Activated naive CD8-positive, alpha-beta T cell treated with anti-CD3 and anti-CD28 coated beads, Interleukin-2, amount 50 U/mL, for 16 hours (primary cell): Measurements from ENCODE around the gene AP5Z1.

Experiments
- DNase-seq: peaks from one replicate; pipeline ENCODE4 v3.0.0-alpha.2; 2020; ENCODE audit warnings: low read depth, low spot score

Gene AP5Z1

DNA sequence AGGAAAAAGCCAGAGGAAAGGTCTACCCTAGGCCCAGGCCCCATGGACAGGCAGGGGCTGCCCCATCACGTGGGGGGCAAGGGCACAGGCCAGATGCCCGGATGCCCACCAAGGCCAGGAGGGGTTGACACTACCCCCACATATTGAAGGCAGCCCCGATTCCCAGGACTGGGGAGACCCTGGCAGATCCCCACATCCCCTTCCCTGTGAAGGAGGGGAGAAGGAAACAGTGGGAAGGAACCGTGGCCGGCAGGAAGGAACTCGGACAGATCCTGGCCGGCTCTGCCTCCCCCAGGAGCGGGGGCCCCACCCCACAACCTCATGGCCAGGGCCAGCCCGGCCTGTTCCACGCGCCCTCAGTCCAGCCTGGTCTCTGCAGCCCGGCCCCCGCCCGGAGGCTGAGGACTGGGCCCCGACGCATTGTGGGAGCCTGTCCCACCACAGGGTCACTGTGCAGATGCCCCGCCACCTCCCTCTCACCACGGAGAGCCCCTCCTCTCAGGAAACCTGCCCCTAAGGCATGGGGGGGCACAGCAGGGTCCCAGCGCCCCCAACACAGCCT lies 45.1 kb downstream of the AP5Z1 start:
- DNase-seq, result no peak

DNA sequence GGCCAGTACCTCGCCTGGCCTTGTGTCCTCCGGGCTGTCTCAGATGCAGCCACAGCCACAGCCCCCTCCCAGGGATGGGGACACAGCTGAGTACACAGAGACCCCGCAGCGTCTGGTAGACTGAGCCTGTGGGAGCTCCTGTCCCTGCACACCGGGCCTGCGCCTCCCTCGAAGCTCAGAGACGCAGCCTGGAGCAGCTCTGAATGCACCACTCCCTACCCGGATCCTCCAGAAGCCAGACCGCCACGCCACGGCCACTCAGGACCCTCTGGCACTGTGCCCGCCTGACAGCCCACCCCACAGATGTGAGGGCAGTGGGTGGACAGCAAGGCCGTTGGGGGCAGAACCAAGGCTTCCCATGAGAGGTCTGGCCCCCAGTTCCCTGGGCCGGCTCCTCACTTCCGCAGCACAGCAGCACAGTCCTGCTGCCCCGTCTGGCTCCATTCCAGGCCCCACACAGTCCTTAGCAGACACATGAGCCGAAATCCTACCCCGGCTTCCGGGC lies 45.6 kb downstream of the AP5Z1 start:
- DNase-seq, result no peak

DNA sequence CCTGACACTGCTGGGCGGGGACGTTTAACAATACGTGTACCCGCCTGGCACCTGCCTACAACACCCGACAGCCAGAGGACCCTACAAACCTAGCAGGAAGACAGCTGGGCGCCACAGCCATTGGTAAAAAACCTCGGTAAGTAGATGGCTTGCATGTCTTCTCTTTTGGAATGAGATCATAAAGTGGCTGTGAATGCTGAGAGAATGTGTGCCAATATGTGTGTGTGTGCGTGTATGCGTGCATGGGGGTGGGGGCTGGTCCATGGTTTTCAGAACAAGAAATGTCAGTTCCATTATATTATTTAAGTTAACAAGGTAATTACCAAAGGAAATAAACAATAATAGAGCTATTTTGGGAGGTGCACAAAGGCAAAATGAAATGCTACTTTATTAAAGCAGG lies 47.3 kb downstream of the AP5Z1 start:
- no peak for DNase-seq

DNA sequence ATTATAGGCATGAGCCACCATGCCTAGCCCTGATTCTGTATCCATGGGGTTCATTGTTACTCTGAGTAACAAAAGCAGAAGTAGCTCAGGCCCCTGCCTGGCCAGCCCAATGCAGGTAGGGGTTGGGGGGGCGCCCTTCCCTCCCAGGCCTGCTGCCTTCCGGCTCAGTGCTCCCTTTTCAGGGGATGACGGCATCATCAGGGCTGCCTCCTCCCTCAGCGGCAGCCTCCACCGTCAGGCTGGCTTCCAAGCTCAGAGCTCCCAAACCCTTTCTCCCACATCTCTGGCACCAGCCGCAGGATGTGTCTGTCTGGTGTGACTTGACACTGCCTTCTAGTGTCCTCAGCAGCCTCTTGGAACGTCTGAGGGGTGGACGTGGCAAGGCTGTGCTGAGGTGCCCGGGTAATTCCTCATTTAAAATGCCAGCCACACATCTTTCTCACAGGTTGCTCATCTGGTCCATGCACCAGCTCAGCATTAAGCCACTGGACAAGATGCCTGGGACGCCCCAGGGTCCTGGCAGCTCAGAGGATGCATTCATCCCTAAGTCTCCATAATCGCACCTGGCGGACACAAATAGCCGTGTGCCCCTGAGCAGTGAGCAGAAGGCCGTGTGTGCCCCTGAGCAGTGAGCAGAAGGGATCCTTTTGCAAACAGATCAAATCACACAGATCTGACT lies 48.2 kb downstream of the AP5Z1 start:
- no peak for DNase-seq

DNA sequence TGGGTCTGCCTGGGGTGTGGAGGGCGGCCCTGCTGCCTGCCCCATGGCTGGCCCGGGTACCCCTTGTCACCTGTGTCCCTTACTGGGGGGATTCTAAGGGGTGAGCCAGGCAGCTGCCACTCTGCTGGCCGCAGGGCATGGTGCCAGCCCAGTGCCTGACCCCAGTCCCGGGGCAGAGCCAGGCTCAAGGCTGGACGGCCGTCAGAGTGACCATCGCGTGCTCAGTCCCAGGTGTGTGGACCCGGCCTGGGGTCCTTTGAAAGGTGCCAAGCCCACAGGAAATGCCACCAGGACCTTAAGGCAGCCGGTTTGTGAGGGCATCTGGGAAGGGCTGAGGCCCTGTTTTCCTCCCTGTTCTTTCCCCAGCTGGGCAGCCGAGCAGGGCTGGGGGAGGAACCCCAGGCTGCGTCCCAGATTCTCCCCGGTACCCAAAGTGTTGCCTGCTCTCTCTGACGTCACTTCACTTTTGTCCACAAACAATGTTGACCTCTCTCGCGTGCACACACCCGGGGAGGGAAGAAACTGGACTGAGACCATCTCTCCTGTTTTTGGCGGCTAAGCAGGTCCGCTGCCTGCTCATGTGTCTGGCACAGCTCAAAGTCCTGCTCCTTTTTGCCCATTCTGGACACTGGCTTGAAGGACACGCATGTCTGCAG lies 48.8 kb downstream of the AP5Z1 start:
- no peak for DNase-seq

DNA sequence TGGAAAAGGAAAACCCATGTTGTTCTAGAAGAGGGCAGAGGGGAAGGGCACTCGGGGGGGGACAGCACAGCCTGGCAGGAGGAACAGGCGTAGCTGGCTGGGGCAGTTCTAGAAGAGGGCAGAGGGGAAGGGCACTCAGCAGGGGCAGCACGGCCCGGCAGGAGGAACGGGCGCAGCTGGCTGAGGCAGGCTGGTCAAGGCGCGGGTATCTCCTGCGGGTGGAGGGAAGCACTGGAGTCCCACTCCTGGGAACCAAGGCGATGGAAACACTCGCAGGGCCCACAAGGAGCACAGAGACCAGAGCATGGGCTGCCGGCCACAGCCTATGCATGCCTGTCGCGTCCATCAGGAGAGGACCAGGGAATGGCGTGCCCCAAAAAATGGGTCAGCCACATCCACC lies 49.7 kb downstream of the AP5Z1 start:
- no peak for DNase-seq

DNA sequence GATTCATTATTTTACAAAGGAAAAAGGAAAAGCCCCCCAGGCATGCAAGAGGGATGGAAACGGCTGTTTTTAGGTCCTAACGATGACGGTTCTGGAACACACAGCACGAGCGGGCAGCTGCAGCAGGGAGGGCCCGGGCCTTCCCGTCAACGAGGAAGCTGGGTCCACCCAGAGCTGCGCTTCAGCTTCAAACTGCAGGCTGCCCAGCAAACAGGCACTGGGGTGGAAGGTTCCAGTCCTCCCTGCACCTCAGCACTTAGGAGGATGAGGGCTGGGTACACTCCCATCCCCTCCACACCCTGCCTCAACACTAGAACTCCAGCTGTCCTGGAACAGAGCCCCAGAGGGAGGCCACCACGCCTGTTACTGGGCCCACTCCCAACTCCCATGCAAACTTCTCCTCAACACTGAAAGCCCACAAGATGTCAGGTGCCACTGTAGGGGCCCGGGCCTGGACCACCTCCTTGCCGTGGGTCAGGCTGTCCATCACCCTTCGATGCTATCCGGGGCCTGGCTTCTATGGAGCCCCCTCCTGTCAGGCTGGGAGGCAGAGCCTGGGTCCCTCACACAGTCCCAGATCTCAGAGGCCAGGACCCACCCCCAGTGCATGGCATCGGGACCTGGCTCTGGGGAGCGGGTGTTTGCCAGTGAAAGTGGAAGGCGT lies 53.4 kb downstream of the AP5Z1 start:
- DNase-seq, result no peak

DNA sequence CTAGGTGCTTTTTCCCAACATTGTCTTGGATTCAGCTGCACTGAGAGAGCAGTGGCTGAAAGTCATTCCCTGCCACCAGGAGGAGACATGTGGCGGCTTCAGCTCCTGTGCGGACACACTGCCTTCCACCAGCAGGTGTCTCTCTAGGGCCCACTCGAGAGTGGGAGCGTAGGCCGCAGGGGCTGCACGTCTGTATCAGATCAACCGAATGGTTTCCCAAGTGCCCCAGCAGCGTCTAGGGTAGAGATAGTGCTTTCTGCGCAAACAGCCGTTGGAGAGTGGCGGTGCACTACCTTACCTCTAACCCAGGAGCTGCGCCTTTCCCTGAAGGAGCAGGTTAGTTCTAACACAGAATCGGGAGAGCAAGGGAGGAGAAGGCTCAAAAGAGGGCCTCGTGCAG lies 54.8 kb downstream of the AP5Z1 start:
- DNase-seq, result peak; percentile 34

DNA sequence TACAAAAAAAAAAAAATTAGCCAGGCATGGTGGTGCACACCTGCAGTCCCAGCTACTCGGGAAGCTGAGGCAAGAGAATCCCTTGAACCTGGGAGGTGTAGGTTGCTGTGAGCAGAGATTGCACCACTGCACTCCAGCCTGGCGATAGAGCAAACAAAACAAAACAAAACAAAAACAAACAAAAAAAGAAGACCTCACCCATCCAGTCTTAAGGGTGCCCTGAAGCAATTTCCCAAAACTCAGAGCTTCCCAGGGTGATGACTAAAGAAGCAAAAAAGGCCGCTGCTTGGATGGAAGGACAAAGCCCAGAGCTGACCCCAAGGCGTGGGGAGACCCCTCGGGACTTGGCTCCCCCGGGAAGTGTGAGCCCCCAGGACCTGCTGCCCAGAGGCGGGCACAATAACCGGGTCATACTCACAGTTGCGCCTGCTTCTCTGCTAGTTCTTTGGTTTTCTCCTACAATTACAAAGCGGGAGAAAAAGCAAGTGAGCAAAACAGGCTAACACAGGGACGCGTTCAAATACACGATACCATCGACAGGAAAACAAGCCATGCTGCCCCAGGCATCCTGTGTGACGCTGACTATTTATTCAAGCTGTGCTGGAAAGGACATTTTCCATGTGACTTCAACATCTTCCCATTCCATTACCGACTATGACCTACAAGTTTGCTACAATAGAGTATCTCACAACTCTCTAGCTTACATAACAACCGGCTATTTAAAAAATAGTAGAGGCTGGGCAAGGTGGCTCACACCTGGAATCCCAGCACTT lies 56.5 kb downstream of the AP5Z1 start:
- DNase-seq, result no peak

DNA sequence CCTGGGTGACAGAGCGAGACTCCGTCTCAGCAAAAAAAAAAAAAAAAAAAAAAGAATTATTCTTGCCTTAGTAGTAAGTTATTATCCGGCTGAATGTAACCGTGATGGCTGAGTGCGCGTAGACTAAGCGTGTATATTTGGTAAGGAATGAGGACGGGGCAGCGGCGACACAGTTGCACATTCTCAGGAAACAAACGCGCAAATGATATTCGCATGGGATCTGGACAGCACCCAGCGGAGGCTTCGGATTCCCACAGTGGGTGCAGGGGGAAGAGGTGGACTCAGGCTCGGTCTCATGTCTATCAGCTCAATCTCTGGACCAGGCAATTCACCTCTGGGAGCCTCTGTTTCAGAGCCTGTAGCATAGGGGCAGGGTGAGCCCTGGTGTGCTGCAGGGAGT lies 57.3 kb downstream of the AP5Z1 start:
- DNase-seq, result no peak

DNA sequence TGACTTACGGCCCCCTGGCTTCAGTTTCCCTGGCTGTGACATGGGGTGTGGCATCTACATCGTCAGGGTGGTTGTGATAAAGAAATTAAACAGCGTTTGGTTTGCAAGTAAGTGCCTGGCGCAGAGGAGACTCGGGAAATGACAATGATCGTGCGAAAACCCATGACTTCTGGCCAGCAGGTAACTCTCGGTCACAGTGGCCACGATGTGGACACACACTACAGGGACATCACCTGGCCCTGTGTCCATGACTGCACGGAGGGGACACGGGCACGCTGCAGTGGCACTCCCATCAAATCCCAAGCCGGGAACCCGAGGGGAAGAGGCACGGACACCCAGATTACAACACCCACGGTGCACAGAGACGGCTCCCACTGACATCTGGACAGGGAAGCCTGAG lies 57.8 kb downstream of the AP5Z1 start:
- DNase-seq, result no peak

DNA sequence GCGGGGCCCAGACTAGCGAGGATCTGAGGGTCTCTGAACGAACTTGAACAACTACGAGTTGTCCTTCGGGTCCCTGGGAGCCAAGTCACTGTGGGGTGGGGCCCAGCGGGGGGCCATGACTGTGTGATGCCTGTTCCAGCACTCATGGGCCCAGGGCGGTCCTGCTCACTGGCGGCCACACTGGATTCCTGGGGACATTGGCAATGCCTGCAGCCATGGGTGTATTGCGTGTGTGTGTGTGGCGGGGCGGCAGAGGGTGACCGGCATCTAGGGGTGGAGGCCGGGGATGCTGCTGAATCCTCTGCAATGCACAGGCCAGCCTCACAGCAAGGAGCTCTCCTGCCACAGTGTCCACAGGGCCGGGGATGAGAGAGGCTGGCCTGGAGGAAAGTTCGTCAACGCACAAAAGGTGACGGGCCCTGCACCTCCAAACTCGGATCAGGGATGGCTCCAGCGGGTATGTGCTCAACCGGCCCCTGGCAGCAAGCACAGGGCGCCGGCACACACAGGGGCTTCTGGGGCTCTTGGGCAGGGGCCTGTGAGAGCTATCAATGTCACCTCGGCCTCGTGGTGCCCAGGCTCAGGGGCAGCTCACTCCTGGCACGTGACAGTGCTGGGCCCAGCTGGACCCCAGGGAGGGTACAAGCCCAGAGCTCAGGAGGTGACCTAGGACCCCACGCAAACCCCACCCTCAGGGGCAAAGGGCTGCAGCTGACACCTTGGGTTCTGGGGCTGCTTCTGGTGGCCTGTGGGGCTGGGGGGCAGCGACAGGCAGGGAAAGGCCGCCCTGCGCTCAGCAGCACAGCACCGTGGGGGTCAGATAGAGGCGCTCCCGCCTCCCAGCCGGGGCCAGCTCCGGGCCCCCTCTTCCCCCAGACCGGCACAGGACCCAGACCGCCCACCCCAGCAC lies 58.5 kb downstream of the AP5Z1 start:
- no peak for DNase-seq

DNA sequence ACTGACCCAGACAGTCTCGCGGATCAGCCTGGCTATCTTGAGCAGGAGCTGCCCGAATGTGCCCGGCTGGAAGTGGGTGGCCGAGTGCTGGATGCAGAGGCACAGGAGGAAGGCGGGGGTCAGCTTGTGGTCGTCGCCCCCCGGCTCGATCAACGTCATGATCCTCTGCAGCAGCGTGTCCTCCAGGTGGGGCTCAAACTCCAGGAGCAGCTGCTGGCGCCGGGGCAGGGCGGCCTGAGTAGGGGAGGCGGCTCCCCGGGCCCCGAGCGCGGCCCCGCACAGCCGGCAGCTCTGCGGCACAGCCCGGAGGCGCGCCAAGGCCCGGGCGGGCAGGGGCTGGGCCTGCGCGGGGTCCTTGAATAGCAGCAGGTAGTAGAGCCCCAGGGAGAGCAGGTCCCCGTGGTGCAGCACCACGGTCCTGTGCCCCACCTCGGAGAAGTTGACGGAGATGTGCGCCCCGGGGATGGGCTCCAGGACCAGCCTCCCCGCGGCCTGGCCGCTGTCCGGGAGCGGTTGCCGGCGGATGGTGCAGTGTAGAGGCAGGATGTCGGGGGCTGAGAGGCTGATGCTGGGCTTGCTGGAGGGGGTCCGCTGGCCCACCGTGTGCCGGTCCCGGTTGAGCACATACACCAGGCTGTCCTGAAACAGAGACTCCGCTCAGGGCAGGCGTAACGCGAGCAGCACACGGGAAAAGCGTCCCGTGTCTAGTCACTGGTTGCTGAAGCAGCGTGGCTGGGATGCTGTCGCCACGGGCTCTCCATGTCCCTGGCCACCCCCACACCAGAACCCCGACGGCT lies 59.4 kb downstream of the AP5Z1 start:
- no peak for DNase-seq

DNA sequence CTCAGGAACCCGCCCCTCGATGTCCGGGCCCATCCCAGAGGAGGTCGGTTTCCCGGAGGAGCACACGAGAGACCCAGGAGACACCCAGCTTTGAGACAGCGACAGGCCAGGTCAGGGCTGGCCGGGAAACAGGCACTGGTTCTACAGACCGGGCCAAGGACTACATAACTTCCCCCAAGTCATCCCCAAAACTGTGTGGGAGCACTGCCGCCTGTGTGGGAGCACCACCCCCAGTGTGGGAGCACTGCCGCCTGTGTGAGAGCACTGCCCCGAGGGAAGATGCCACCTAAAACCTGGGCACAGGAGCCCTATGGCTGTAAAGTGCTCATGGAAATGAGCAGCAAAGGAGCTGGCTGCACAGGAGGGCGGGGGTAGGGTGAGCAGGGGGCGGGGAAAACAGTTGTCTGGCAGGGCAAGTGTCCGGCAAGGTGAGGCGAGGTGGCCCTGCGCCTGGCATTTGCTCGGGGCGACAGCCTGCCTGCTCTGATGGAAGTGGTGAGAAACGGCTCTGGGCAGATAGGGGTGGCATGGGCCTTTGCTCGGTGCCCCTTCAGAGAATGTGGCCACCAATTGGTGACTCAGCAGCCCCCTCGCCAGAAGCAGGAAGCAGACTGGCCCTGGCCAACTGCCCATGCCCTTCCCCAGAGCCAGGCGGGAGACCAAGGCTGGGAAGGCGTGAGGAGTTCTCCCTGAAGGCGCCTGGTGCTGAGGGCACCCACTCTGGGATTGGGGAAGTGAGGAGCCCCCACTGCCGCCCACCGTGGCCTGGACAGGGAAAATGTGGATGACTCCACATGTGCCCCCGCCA lies 60.2 kb downstream of the AP5Z1 start:
- DNase-seq, result no peak

DNA sequence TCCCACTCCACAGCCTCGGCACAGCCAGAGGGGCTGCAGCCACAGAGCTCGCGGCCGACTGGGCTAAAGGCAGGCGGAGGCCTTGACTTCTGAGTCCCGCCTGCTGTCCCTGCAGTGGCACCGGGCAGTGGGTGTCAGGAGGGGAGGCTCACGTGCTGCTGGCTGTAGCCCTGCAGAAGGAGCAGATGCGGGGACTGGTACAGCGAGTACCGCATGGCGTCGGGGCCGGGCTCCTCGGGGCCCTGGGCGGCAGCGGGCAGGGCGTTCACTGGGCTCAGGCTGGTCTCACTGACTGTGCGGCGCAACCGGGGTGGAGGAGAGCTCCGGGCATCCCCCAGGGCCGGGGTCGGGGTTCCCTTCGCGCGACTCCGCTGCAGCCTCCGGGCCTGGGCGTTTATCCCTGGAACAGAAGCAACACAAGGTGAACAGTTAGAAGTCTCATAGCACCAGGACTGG lies 60.8 kb downstream of the AP5Z1 start:
- DNase-seq, result no peak

DNA sequence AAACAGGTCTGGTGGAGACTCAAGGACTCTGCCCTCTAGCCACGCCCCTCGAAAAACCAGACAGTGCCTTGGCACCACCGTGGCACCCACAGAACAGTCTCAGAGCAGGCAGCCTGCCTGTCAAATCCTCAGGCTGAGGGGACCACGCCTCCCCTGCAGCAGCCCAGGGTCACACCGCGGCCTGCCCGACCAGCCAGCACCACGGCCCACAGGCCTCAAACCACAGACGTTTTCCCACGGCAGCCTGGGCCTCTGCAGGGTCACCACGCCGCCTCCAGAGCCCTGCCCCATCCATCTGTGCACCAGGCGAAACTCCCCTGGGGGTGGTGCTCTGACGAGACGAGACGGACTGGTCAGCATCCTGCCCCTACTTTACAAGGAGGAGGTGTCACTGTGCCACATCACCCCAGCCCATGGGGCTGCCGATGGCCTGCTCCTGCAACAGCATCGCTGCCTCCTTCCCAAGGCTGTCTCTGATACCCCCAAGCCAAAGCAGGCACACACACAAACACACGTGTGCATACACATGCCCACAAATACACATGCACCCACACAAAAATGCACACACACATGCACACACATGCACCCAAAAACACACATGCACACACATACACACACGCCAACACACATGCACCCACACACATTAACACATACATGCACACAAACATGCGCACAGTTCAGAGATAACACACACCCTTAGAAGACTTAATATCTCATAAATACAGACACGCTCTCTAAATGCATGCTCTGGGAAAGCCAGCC lies 61.8 kb downstream of the AP5Z1 start:
- no peak for DNase-seq

DNA sequence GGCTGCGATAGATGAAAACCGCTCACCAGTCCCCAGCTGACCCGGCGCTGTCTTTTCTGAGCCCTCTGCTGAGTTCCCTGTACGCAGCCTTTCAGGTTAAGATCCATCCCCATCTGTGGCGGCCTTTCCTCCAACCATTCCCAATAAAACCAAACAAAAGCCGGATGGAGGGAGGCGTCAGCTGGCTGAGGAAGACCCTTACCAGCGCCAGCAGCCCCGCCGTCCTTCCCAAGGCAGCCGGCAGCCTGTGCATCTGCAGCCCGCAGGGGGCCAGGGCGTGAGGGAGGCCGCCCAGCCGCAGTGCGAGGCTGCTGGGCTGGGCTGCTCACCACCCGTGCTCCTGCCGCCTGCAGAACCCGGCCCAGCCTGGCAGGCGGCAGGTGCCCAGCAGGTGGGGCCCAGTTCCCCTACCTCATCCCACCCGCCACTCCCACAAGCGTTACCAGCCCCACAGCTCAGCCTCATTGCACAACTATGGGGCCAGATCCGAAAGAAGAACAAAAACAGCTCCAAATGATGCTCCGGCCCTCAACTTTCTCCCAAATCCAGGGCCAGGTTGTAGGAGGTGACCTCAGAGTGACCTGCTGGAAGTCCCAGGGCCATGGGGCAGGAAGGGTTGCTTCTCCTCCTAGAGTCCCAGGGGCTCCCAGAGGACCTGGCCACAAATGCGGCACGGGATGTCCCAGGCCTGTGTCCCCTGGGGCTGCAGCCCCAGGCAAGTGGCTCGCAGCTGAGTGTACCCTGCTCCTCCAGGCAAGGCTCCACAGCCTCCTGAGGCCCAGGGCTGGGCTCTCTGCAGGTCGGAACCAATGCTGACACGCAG lies 62.6 kb downstream of the AP5Z1 start:
- no peak for DNase-seq
